Right hindlimb (tissue), 1 donor: ENCODE results near the gene PLXNB2.
"Not testable (repeated sequence)": the region's sequence is repeated elsewhere in the genome, so short reads cannot be mapped to it uniquely, and the experiment has no call there.

Experiments
- DNase-seq: peaks from one replicate; pipeline ENCODE4 v3.0.0-alpha.2; 2018

The PLXNB2 gene

GRCh38 chr22:50278956-50279619, 28.4 kb downstream of the PLXNB2 start:
- no peak for DNase-seq

- no peak for DNase-seq
Observed at GRCh38 chr22:50278461-50278860, 29.0 kb downstream of the PLXNB2 start.

GRCh38 chr22:50277761-50278160, 29.7 kb downstream of the PLXNB2 start:
- no peak for DNase-seq

DNA sequence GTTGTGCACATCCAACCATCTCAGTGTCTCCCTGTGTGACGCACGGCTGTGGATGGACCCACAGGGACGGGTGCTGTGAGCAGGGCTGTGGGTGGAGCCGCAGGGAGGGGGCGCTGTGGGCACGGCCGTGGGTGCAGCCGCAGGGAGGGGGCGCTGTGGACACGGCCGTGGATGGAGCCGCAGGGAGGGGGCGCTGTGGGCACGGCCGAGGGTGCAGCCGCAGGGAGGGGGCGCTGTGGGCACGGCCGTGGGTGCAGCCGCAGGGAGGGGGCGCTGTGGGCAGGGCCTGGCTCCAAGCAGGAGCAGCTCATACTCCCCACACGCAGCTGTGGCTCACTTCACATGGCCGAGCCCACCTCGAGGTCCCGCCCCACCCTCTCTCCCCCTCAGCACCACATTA, 31.3 kb downstream of the PLXNB2 start:
- peak; percentile 55 for DNase-seq

- no peak for DNase-seq
Observed at GRCh38 chr22:50275181-50276055, 32.0 kb downstream of the PLXNB2 start.

GRCh38 chr22:50274771-50275170, 32.7 kb downstream of the PLXNB2 start:
- DNase-seq: no peak

- DNase-seq: peak; percentile 64
Observed at GRCh38 chr22:50274311-50274710, 33.1 kb downstream of the PLXNB2 start.

- not testable (repeated sequence) for DNase-seq
Observed at GRCh38 chr22:50273781-50274180, 33.7 kb downstream of the PLXNB2 start.

DNA sequence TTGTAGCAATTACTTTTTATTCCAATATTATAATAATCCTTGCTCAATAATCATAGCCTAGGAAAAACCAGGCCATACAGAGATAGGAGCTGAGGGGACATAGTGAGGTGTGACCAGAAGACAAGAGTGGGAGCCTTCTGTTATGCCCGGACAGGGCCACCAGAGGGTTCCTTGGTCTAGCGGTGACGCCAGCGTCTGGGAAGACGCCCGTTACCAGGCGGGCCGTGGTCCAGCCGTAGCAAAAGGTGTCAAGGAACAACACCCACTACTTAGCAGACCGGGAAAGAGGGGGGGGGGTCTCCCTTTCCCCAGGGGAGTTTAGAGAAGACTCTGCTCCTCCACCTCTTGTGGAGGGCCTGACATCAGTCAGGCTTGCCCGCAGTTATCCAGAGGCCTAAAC, 34.1 kb downstream of the PLXNB2 start:
- not testable (repeated sequence) for DNase-seq

- no peak for DNase-seq
Observed at GRCh38 chr22:50272044-50272802, 35.2 kb downstream of the PLXNB2 start.

- no peak for DNase-seq
Observed at GRCh38 chr22:50271519-50271970, 35.9 kb downstream of the PLXNB2 start.

GRCh38 chr22:50270666-50271394, 36.6 kb downstream of the PLXNB2 start:
- DNase-seq: peak; percentile 81

DNA sequence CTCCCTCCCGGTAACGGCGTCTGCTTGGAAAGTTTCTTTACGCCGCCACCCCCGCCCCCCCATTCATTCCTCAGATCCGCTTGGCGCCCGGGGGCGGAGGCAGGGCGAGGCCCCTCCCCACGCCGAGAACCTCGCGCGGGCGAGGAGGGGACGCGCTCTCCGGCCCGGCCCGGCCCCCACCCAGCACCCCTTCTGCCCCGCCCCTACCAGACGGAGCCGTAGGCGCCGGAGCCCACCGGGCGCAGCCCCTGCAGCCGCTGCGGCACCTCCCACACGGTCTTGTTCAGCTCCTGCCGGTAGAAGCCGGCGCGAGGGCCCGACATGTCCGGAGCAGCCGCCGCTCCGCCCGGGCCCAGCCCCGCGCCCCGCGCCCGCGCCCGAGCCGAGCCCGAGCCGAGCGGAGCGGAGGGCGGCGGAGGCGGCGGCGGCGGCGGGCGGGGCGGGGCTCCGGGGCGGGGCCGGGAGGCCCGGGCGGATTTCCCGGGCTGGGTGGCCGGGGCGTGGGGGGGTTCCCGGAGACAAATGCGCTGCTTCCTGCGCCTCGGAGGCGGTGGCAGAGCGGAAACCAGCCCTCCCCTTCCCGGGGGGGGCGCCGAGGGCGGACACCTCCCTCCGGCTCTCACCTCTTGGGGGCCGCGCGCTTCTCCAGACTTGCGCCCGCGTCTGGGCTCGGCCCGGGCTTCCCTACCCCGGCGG, 37.3 kb downstream of the PLXNB2 start, which contains the start of gene MAPK11:
TSS of gene MAPK11 (minus strand) at position 411 of the 696 bp plus-strand sequence. CDS start at position 323, 88 bp downstream.
- peak; percentile 72 for DNase-seq

- no peak for DNase-seq
Observed at GRCh38 chr22:50269573-50269969, 37.9 kb downstream of the PLXNB2 start.

DNA sequence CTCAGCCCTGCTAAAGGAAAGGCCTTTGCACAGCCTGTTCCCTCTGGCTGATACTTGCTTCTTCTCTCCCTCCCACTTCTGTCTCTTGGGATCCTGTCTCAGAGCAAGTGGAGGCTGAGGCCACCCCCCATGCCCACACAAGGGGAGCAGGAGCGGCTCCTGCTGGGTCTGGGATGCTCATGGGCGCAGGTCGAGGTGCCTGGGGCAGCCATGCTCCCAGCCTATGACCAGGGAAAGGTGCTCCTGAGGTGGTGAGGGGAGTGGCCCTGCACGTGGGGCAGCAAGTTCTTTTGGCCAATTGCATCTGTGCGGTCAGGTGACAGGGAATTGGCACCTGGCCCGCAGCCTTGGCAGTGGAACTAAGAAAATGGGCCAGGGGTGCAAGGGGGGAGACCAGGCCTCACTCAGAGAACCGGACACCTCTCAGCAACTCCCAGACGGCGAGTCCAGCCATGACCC, 38.8 kb downstream of the PLXNB2 start:
- DNase-seq: no peak

GRCh38 chr22:50267591-50268390, 39.7 kb downstream of the PLXNB2 start:
- peak; percentile 75 for DNase-seq

GRCh38 chr22:50266994-50267393, 40.5 kb downstream of the PLXNB2 start:
- no peak for DNase-seq

GRCh38 chr22:50264946-50265669, 42.3 kb downstream of the PLXNB2 start:
- no peak for DNase-seq

GRCh38 chr22:50264104-50264745, 43.2 kb downstream of the PLXNB2 start:
- DNase-seq: no peak
